Suprapubic skin (tissue), 4 donors: ENCODE data around the gene SAMD1. TPM values are rescaled to one million over a fixed set of nuclear protein-coding genes. Genes with fewer than 3 reads are reported as not detected.

Experiments used
- DNase-seq, 2 donors: peaks; one replicate each; pipeline ENCODE4 v3.0.0-alpha.2; 2019; ENCODE audit warnings: low spot score in 2 of 2
- H3K27ac ChIP-seq: fragments of 200-600 bp; sonication (generic); one replicate; pipeline ENCODE4 v1.5.1; 2019
- H3K27me3 ChIP-seq: fragments of 200-600 bp; sonication (generic); one replicate; pipeline ENCODE4 v1.5.1; 2019
- H3K36me3 ChIP-seq: fragments of 200-600 bp; sonication (generic); one replicate; pipeline ENCODE4 v1.5.1; 2019
- H3K4me1 ChIP-seq: fragments of 200-600 bp; sonication (generic); one replicate; pipeline ENCODE4 v1.5.1; 2019
- H3K4me3 ChIP-seq: fragments of 200-600 bp; sonication (generic); one replicate; pipeline ENCODE4 v1.5.1; 2019; ENCODE audit warnings: mild to moderate bottlenecking
- H3K9me3 ChIP-seq: fragments of 200-600 bp; sonication (generic); one replicate; pipeline ENCODE4 v1.5.1; 2019
- CTCF ChIP-seq, 2 donors: fragments of 200-600 bp in 1 of 2; fragments of 450-650 bp in 1 of 2; sonication (generic) in 1 of 2; IDR thresholded peaks; one replicate each; pipeline ENCODE4 v1.5.1; 2016 to 2019; ENCODE audit warnings: antibody characterized with exemption in 2 of 2, mild to moderate bottlenecking in 1 of 2, moderate library complexity in 1 of 2
- EP300 ChIP-seq: sonication (generic); formaldehyde crosslinking; IDR thresholded peaks from one replicate; pipeline ENCODE4 v1.6.1; 2017; ENCODE audit warnings: antibody characterized with exemption
- POLR2A ChIP-seq, 2 donors: fragments of 450-650 bp; IDR thresholded peaks; one replicate each; pipeline ENCODE4 v1.6.1; 2017; ENCODE audit warnings: antibody characterized with exemption in 2 of 2, mild to moderate bottlenecking in 2 of 2, moderate library complexity in 2 of 2
- POLR2AphosphoS5 ChIP-seq, 3 donors: sonication (generic); formaldehyde crosslinking; IDR thresholded peaks; one replicate each; pipeline ENCODE4 v1.6.1; 2017; ENCODE audit warnings: antibody characterized with exemption in 3 of 3
- WGBS: methylation state at CpG from one replicate; pipeline ENCODE4 v1.1.5; 2018; 5-methylcytosine and 5-hydroxymethylcytosine counted together
- total RNA-seq, 4 donors: library from RNA; depleted of rRNA; stranded (reverse); fragments of >200 nt; gene quantifications; one replicate each; pipeline ENCODE4 v1.1.0, GENCODE V29; 2016

SAMD1 gene
- total RNA-seq, 4 donors from 2014 or later, result 22.4 to 34.9 (median 29.1) TPM

- Histone ChIP-seq H3K4me3 (peak overlapping the region; percentile 92), H3K36me3 (peaks cover 11% of the 10 kb centered on the region), H3K9me3 (no peaks in the 10 kb centered on the region), H3K4me1 (peaks cover 23% of the 10 kb centered on the region), H3K27me3 (no peaks in the 10 kb centered on the region), H3K27ac (no peak overlapping the region)
- WGBS, result 18% methylated on average over 16 of the region's 16 CpGs
- TF ChIP-seq POLR2AphosphoS5 (IDR thresholded peaks at IDR 0.05), result no peak
- TF ChIP-seq POLR2A (IDR thresholded peaks at IDR 0.05), result no peak
- TF ChIP-seq EP300, result no peak
- no peak for TF ChIP-seq CTCF (IDR thresholded peaks at IDR 0.05)
- no peak for DNase-seq
These were observed 1.2 kb downstream of the SAMD1 start for GRCh38 chr19:14089412-14089661.

- Histone ChIP-seq H3K27ac (no peak overlapping the region), H3K4me3 (peak overlapping the region; percentile 92), H3K4me1 (peaks cover 23% of the 10 kb centered on the region), H3K9me3 (no peaks in the 10 kb centered on the region), H3K36me3 (peaks cover 11% of the 10 kb centered on the region), H3K27me3 (no peaks in the 10 kb centered on the region)
- TF ChIP-seq POLR2AphosphoS5 (IDR thresholded peaks at IDR 0.05), result no peak
- no peak for DNase-seq
- WGBS, result 87% methylated on average over 27 of the region's 30 CpGs
These were observed 1.7 kb downstream of the SAMD1 start for GRCh38 chr19:14088634-14089411.

GRCh38 chr19:14086098-14086497 is 4.5 kb downstream of the SAMD1 start:
- H3K4me1 ChIP-seq, result peaks cover 23% of the 10 kb centered on the region
- no peak overlapping the region for H3K4me3 ChIP-seq
- no peak for DNase-seq
- 90% methylated on average over 5 of the region's 5 CpGs for WGBS
- H3K27ac ChIP-seq, result no peak overlapping the region
- no peak for TF ChIP-seq CTCF (IDR thresholded peaks at IDR 0.05)
- no peak for TF ChIP-seq POLR2A (IDR thresholded peaks at IDR 0.05)
- no peak for TF ChIP-seq POLR2AphosphoS5 (IDR thresholded peaks at IDR 0.05)
- TF ChIP-seq EP300, result no peak
- no peaks in the 10 kb centered on the region for H3K9me3 ChIP-seq
- no peaks in the 10 kb centered on the region for H3K27me3 ChIP-seq
- peaks cover 11% of the 10 kb centered on the region for H3K36me3 ChIP-seq

- no peak for DNase-seq
- TF ChIP-seq POLR2AphosphoS5 (IDR thresholded peaks at IDR 0.05) (no peak), EP300 (no peak), POLR2A (IDR thresholded peaks at IDR 0.05) (no peak), CTCF (IDR thresholded peaks at IDR 0.05) (no peak)
- no peak within 1 kb of the TSS for H3K27ac ChIP-seq
- H3K9me3 ChIP-seq, result no peaks in the 10 kb centered on the region
- WGBS, result 70% methylated on average over 37 of the region's 54 CpGs
- no peak within 1 kb of the TSS for H3K4me3 ChIP-seq
- H3K27me3 ChIP-seq, result no peaks in the 10 kb centered on the region
- peaks cover 11% of the 10 kb centered on the region for H3K36me3 ChIP-seq
- H3K4me1 ChIP-seq, result peaks cover 27% of the 10 kb centered on the region
These were observed 5.1 kb downstream of the SAMD1 start, which contains the start of gene C19orf67 for GRCh38 chr19:14085309-14085995. Gene C19orf67, minus strand, starts transcription at chr19:14085783. Its CDS starts 156 bp downstream, at chr19:14085627.

GRCh38 chr19:14082675-14082960 is 7.9 kb downstream of the SAMD1 start:
- Histone ChIP-seq H3K27ac (peak overlapping the region; percentile 89), H3K27me3 (no peaks in the 10 kb centered on the region), H3K9me3 (no peaks in the 10 kb centered on the region), H3K4me3 (peak overlapping the region; percentile 77), H3K36me3 (peaks cover 1% of the 10 kb centered on the region), H3K4me1 (peaks cover 27% of the 10 kb centered on the region)
- TF ChIP-seq POLR2A (IDR thresholded peaks at IDR 0.05) (no peak), CTCF (IDR thresholded peaks at IDR 0.05) (no peak), EP300 (no peak), POLR2AphosphoS5 (IDR thresholded peaks at IDR 0.05) (no peak)
- 0% methylated on average over 1 of the region's 1 CpG for WGBS
- DNase-seq, result no peak
